Activated CD8-positive, alpha-beta memory T cell treated with anti-CD3 and anti-CD28 coated beads, Interleukin-2, amount 50 U/mL, for 24 hours (primary cell): ENCODE measurements around the gene BRINP2.

Experiments
- DNase-seq: peaks from one replicate; pipeline ENCODE4 v3.0.0-alpha.2; 2020; ENCODE audit errors: extremely low read depth

BRINP2 gene

GRCh38 chr1:177165069-177165439 is 5.7 kb upstream of the BRINP2 start:
- no peak for DNase-seq

GRCh38 chr1:177171536-177172123 is 872 bp downstream of the BRINP2 start:
- DNase-seq = no peak

- DNase-seq = no peak
These were observed 1.5 kb downstream of the BRINP2 start for GRCh38 chr1:177172272-177172671.

GRCh38 chr1:177172866-177173265 is 2.1 kb downstream of the BRINP2 start:
- DNase-seq = no peak

- DNase-seq = no peak
These were observed 3.2 kb downstream of the BRINP2 start for GRCh38 chr1:177173976-177174375.

GRCh38 chr1:177174921-177175634 is 4.3 kb downstream of the BRINP2 start:
- no peak for DNase-seq

- no peak for DNase-seq
These were observed 10.5 kb downstream of the BRINP2 start for GRCh38 chr1:177181280-177181630.

- DNase-seq = peak; percentile 0
These were observed 11.0 kb downstream of the BRINP2 start for GRCh38 chr1:177181631-177182291.

GRCh38 chr1:177183836-177184235 is 13.1 kb downstream of the BRINP2 start:
- DNase-seq = no peak

- no peak for DNase-seq
These were observed 14.5 kb downstream of the BRINP2 start for GRCh38 chr1:177185209-177185608.

- DNase-seq = no peak
These were observed 15.9 kb downstream of the BRINP2 start for GRCh38 chr1:177186639-177187038.

GRCh38 chr1:177190308-177190970 is 19.7 kb downstream of the BRINP2 start:
- DNase-seq = no peak

- no peak for DNase-seq
These were observed 27.5 kb downstream of the BRINP2 start for GRCh38 chr1:177198243-177198642.

GRCh38 chr1:177200290-177200689 is 29.5 kb downstream of the BRINP2 start:
- DNase-seq = no peak

GRCh38 chr1:177206831-177207355 is 36.1 kb downstream of the BRINP2 start:
- DNase-seq = no peak

- no peak for DNase-seq
These were observed 38.2 kb downstream of the BRINP2 start for GRCh38 chr1:177208920-177209319.

- DNase-seq = no peak
These were observed 38.6 kb downstream of the BRINP2 start for GRCh38 chr1:177209357-177209756.

GRCh38 chr1:177210071-177210470 is 39.3 kb downstream of the BRINP2 start:
- no peak for DNase-seq

GRCh38 chr1:177211231-177211630 is 40.5 kb downstream of the BRINP2 start:
- DNase-seq = no peak

GRCh38 chr1:177216587-177217202 is 45.9 kb downstream of the BRINP2 start:
- DNase-seq = no peak

- no peak for DNase-seq
These were observed 49.0 kb downstream of the BRINP2 start for GRCh38 chr1:177219554-177220458.
